ENCODE data around the gene RNASEL. TPM values are rescaled to one million over a fixed set of nuclear protein-coding genes. Genes with fewer than 3 reads are reported as not detected.

RNASEL gene
- total RNA-seq, 1 donor from 2014 or later = 11.1 TPM

GRCh38 chr1:182616130-182617013, 27.3 kb upstream of the RNASEL start:
- peak overlapping the region; percentile 81 for H3K27ac Mint-ChIP-seq

GRCh38 chr1:182615468-182616129, 26.5 kb upstream of the RNASEL start:
- Mint-ChIP-seq H3K4me3 (peak overlapping the region; percentile 87), H3K27me3 (peaks cover 11% of the 10 kb centered on the region)
- POLR2A ChIA-PET = interaction anchor here (0.7 to 4.9 kb wide), 10 partner anchors 9 to 180 kb away, joined by 3 to 33 read pairs (median 4); partner anchors contain the start of gene RGS16

More at GRCh38 chr1:182616130-182617013, 27.3 kb upstream of the RNASEL start:
- DNase-seq (no peak), ATAC-seq (ENCODE audit: low read depth) (peak; percentile 35)
- Mint-ChIP-seq H3K36me3 (ENCODE audit: low read depth) (peaks cover 2% of the 10 kb centered on the region), H3K4me3 (peak overlapping the region; percentile 87), H3K4me1 (peaks cover 47% of the 10 kb centered on the region), H3K27me3 (peaks cover 9% of the 10 kb centered on the region), H3K9me3 (peaks cover 6% of the 10 kb centered on the region)
- TF ChIP-seq CTCF (IDR thresholded peaks at IDR 0.05) = no peak
- CTCF ChIA-PET = interaction anchor here (0.9 to 3.7 kb wide), 5 partner anchors 15 to 169 kb away, joined by 3 to 15 read pairs (median 6); no protein-coding TSS in a partner anchor
- POLR2A ChIA-PET = interaction anchor here (0.7 to 4.9 kb wide), 5 partner anchors 8 to 132 kb away, joined by 3 to 33 read pairs (median 4); partner anchors contain the start of gene RGS16
- intact Hi-C loops (cut with micrococcal nuclease) = loop anchor here (2.0 to 5.0 kb wide), 2 partner anchors 16 to 221 kb away; partner anchors contain the start of gene DHX9

GRCh38 chr1:182614796-182615454, 25.9 kb upstream of the RNASEL start:
- peaks cover 43% of the 10 kb centered on the region for H3K4me1 Mint-ChIP-seq
- DNase-seq (peak; percentile 58), ATAC-seq (ENCODE audit: low read depth) (peak; percentile 75)
- no peaks in the 10 kb centered on the region for H3K36me3 Mint-ChIP-seq (ENCODE audit: low read depth)
- ChIA-PET POLR2A (interaction anchor here (0.6 to 4.9 kb wide), 10 partner anchors 9 to 1020 kb away, joined by 3 to 33 read pairs (median 3); partner anchors contain the start of gene RGS16), CTCF (interaction anchor here (1.0 to 3.7 kb wide), 6 partner anchors 13 to 172 kb away, joined by 4 to 15 read pairs (median 6); no protein-coding TSS in a partner anchor)
- H3K27me3 Mint-ChIP-seq = peaks cover 11% of the 10 kb centered on the region
- H3K9me3 Mint-ChIP-seq = no peaks in the 10 kb centered on the region
- intact Hi-C loops (cut with micrococcal nuclease) = loop anchor here (1.0 to 5.0 kb wide), 3 partner anchors 11 to 222 kb away; partner anchors contain the start of genes DHX9 and RGS16
- peak overlapping the region; percentile 81 for H3K27ac Mint-ChIP-seq
- peak overlapping the region; percentile 87 for H3K4me3 Mint-ChIP-seq
- no peak for TF ChIP-seq CTCF (IDR thresholded peaks at IDR 0.05)

More at GRCh38 chr1:182615468-182616129, 26.5 kb upstream of the RNASEL start:
- Mint-ChIP-seq H3K4me1 (peaks cover 43% of the 10 kb centered on the region), H3K27ac (peak overlapping the region; percentile 81), H3K36me3 (ENCODE audit: low read depth) (no peaks in the 10 kb centered on the region), H3K9me3 (peaks cover under 1% of the 10 kb centered on the region)
- intact Hi-C loops (cut with micrococcal nuclease) = loop anchor here (1.0 to 5.0 kb wide), 3 partner anchors 11 to 222 kb away; partner anchors contain the start of genes DHX9 and RGS16
- DNase-seq = no peak
- peak; percentile 19 for ATAC-seq (ENCODE audit: low read depth)
- TF ChIP-seq CTCF (IDR thresholded peaks at IDR 0.05) = no peak
- CTCF ChIA-PET = interaction anchor here (1.0 to 3.7 kb wide), 5 partner anchors 14 to 171 kb away, joined by 4 to 15 read pairs (median 6); no protein-coding TSS in a partner anchor

GRCh38 chr1:182611787-182612186, 22.7 kb upstream of the RNASEL start:
- intact Hi-C loops (cut with micrococcal nuclease) = no loop called here
- DNase-seq = no peak

More at GRCh38 chr1:182611787-182612186, 22.7 kb upstream of the RNASEL start:
- Mint-ChIP-seq H3K4me1 (peaks cover 33% of the 10 kb centered on the region), H3K9me3 (no peaks in the 10 kb centered on the region), H3K36me3 (ENCODE audit: low read depth) (no peaks in the 10 kb centered on the region), H3K27ac (no peak overlapping the region), H3K4me3 (no peak overlapping the region), H3K27me3 (peaks cover 11% of the 10 kb centered on the region)
- ChIA-PET CTCF (interaction anchor here (1.6 kb wide), 1 partner anchor 171 kb away, joined by 6 read pairs; no protein-coding TSS in a partner anchor), POLR2A (interaction anchor here (0.6 kb wide), 1 partner anchor 8 kb away, joined by 8 read pairs; no protein-coding TSS in a partner anchor)
- ATAC-seq (ENCODE audit: low read depth) = no peak
- TF ChIP-seq CTCF (IDR thresholded peaks at IDR 0.05) = no peak
